Stimulated activated CD4-positive, alpha-beta T cell treated with anti-CD3 and anti-CD28 coated beads, Interleukin-2, amount 100 ng/mL, for 4 hours (primary cell): ENCODE data around the gene RAX2.

Experiments
- DNase-seq: peaks from one replicate; pipeline ENCODE4 v3.0.0-alpha.2; 2020; ENCODE audit warnings: low read depth

Gene RAX2

GRCh38 chr19:3730457-3730958 lies 41.5 kb downstream of the RAX2 start:
- DNase-seq: no peak

- no peak for DNase-seq
Observed at GRCh38 chr19:3725640-3726310, 46.3 kb downstream of the RAX2 start.

- DNase-seq: no peak
Observed at GRCh38 chr19:3725121-3725520, 46.9 kb downstream of the RAX2 start.

GRCh38 chr19:3723883-3724282 lies 48.1 kb downstream of the RAX2 start:
- no peak for DNase-seq

GRCh38 chr19:3723110-3723488 lies 48.9 kb downstream of the RAX2 start:
- no peak for DNase-seq

GRCh38 chr19:3722443-3723109 lies 49.5 kb downstream of the RAX2 start:
- DNase-seq: no peak

- no peak for DNase-seq
Observed at GRCh38 chr19:3721887-3722442, 50.1 kb downstream of the RAX2 start.

GRCh38 chr19:3721131-3721886 lies 50.7 kb downstream of the RAX2 start:
- DNase-seq: peak; percentile 77

GRCh38 chr19:3720349-3720917 lies 51.6 kb downstream of the RAX2 start:
- no peak for DNase-seq

GRCh38 chr19:3719868-3720267 lies 52.2 kb downstream of the RAX2 start:
- DNase-seq: no peak
